ENCODE data around the gene CORIN.

The CORIN gene

DNA sequence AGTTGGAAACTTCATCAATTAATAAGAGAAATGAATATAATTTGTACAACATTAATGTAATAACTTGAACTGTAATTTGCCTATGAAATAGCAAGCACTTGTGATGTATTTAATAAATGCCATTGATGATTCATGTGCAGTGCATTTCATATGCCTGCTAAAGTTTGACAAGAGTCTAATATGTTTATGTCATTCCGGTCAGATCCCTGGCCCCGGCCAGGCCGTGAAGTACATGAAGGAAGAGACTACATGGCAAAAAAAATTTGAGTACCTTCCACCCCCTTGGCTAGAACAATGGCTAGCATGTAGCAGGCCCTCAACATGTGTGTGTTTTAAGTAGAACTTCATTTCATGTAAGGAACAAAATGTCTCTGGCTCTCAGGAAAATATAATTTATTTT lies 191.5 kb downstream of the CORIN start:
- Histone ChIP-seq H3K27ac (ENCODE audit: extremely low read depth, low read depth, low read length) (no peak overlapping the region), H3K9me3 (ENCODE audit: control insufficient read depth, insufficient read depth, low read depth, low read length) (no peaks in the 10 kb centered on the region), H3K4me1 (ENCODE audit: control insufficient read depth, insufficient read depth, low read length) (no peaks in the 10 kb centered on the region), H3K36me3 (ENCODE audit: control insufficient read depth in 2 of 2, insufficient read depth in 1 of 2, low read length in 2 of 2) (no peaks in the 10 kb centered on the region), H3K4me3 (ENCODE audit: low read depth, low read length) (no peak overlapping the region)
- CTCF ChIA-PET: no interaction called here
- POLR2A ChIA-PET: no interaction called here
- TF ChIP-seq, protein P1, sequence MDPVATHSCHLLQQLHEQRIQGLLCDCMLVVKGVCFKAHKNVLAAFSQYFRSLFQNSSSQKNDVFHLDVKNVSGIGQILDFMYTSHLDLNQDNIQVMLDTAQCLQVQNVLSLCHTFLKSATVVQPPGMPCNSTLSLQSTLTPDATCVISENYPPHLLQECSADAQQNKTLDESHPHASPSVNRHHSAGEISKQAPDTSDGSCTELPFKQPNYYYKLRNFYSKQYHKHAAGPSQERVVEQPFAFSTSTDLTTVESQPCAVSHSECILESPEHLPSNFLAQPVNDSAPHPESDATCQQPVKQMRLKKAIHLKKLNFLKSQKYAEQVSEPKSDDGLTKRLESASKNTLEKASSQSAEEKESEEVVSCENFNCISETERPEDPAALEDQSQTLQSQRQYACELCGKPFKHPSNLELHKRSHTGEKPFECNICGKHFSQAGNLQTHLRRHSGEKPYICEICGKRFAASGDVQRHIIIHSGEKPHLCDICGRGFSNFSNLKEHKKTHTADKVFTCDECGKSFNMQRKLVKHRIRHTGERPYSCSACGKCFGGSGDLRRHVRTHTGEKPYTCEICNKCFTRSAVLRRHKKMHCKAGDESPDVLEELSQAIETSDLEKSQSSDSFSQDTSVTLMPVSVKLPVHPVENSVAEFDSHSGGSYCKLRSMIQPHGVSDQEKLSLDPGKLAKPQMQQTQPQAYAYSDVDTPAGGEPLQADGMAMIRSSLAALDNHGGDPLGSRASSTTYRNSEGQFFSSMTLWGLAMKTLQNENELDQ (tag by site-specific recombination; IDR thresholded peaks at IDR 0.05; ENCODE audit: low read depth): no peak
- TF ChIP-seq, protein P2, sequence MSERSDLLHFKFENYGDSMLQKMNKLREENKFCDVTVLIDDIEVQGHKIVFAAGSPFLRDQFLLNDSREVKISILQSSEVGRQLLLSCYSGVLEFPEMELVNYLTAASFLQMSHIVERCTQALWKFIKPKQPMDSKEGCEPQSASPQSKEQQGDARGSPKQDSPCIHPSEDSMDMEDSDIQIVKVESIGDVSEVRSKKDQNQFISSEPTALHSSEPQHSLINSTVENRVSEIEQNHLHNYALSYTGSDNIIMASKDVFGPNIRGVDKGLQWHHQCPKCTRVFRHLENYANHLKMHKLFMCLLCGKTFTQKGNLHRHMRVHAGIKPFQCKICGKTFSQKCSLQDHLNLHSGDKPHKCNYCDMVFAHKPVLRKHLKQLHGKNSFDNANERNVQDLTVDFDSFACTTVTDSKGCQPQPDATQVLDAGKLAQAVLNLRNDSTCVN (tag by site-specific recombination; optimal IDR thresholded peaks at IDR 0.05): no peak

DNA sequence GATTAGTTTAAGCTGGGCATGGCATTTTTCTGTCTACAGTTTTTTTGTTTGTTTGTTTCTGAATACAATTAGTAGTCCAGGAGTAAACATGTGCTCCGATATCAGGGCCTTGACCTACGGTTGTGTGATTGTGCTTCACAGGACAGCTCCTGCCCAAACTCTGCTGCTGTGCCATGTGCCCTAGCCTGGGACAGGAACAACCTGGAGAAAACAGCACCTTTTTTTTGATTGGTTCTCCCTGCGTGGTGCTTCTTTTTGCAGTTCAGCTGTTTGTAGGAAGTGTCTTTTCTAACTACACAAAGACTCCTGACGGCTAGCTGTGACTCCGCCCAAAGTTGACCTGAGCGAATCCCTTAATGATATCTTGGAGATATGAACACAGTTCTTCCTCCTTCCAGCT lies 194.0 kb downstream of the CORIN start:
- no peaks in the 10 kb centered on the region for H3K36me3 ChIP-seq (ENCODE audit: control insufficient read depth in 2 of 2, insufficient read depth in 1 of 2, low read length in 2 of 2)
- POLR2A ChIA-PET: no interaction called here
- no peaks in the 10 kb centered on the region for H3K9me3 ChIP-seq (ENCODE audit: control insufficient read depth, insufficient read depth, low read depth, low read length)
- no peak overlapping the region for H3K4me3 ChIP-seq (ENCODE audit: low read depth, low read length)
- H3K27ac ChIP-seq (ENCODE audit: extremely low read depth, low read depth, low read length): no peak overlapping the region
- CTCF ChIA-PET: no interaction called here
- no peak for TF ChIP-seq ZNF555 (tag by site-specific recombination; conservative IDR thresholded peaks at IDR 0.05)
- TF ChIP-seq, protein P3, sequence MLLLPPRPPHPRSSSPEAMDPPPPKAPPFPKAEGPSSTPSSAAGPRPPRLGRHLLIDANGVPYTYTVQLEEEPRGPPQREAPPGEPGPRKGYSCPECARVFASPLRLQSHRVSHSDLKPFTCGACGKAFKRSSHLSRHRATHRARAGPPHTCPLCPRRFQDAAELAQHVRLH (tag by site-specific recombination; IDR thresholded peaks at IDR 0.05): no peak
- no peak for TF ChIP-seq OSR2 (tag by site-specific recombination; IDR thresholded peaks at IDR 0.05)
- TF ChIP-seq MYNN (tag by site-specific recombination; IDR thresholded peaks at IDR 0.05; ENCODE audit: borderline replicate concordance): no peak
- no peak for TF ChIP-seq PRDM1 (tag by site-specific recombination; IDR thresholded peaks at IDR 0.05)
- TF ChIP-seq GLI4 (tag by site-specific recombination; IDR thresholded peaks at IDR 0.05): no peak
- H3K4me1 ChIP-seq (ENCODE audit: control insufficient read depth, insufficient read depth, low read length): no peaks in the 10 kb centered on the region

DNA sequence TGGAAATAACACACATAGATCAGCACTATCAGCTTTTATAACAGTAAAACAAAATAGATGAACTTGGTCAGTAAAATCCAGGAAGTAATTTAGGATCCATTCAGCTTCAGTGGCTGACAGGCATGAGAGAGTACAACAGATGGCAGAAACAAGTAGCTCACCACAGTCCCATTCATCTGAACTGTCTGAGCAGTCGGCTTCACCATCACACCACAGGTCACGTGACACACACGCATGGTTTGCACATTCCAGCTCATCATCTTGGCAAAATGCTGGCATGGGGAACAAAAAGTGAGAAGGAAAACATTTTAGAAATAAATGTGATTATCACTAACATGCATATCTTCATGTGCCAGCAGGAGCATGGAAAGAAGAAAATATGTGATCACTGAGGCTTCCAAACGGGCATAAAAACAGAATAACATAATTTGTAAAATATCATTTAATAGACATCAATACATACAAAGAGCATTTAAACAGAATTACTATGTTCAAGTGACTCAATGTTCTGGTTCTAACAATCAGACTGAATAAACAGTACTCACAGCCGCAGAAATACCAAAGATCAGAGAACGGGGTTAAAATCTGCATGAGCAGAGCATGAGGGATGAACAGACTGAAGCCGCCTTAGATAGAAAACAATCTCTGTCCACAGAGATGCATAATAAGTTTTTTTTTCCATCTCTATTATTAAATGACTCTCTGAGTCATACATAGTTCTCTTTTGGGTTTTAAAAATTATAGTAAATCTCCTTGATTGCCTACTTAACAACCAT lies 194.7 kb downstream of the CORIN start:
- POLR2A ChIA-PET: no interaction called here
- Histone ChIP-seq H3K4me3 (ENCODE audit: low read depth, low read length) (no peak overlapping the region), H3K9me3 (ENCODE audit: control insufficient read depth, insufficient read depth, low read depth, low read length) (no peaks in the 10 kb centered on the region), H3K36me3 (ENCODE audit: control insufficient read depth in 2 of 2, insufficient read depth in 1 of 2, low read length in 2 of 2) (no peaks in the 10 kb centered on the region), H3K4me1 (ENCODE audit: control insufficient read depth, insufficient read depth, low read length) (no peaks in the 10 kb centered on the region), H3K27ac (ENCODE audit: extremely low read depth, low read depth, low read length) (no peak overlapping the region)
- CTCF ChIA-PET: interaction anchor here (0.7 kb wide), 1 partner anchor 843 kb away, joined by 3 read pairs; no protein-coding TSS in a partner anchor
- TF ChIP-seq FEZF1 (tag by site-specific recombination; IDR thresholded peaks at IDR 0.05) (no peak), ZNF19 (tag by site-specific recombination; IDR thresholded peaks at IDR 0.05; ENCODE audit: low read depth) (no peak)

DNA sequence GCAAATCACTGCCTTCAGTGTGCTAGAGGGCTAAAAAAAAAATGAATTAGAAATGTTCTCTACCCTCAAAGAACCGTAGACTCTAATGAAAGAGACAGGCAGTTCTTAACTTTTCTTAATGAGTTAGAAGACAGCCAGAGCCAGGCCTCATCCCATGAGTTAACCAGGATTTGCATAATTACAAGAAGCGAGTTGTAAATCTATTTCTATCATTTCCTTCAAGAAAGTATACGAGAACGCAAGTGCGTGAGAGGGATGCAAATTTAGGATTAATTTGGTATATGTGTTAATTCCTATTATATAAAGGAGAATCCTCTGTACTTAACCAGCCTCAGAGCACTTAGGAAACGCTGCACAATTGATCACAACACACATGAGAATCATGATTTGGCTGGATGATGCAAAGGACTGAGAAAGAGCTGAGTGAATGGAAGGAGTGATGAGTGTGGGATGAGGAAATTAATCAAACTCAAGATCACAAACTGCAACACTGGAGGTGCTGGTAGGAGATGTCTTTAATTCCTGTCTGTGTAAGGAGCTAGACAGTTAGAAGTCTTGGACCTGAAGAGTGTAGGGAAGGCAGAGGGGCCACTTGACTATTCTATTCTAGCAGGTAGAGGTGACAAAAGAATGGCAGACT lies 195.6 kb downstream of the CORIN start:
- CTCF ChIA-PET: interaction anchor here (0.7 kb wide), 1 partner anchor 844 kb away, joined by 3 read pairs; no protein-coding TSS in a partner anchor
- H3K36me3 ChIP-seq (ENCODE audit: control insufficient read depth in 2 of 2, insufficient read depth in 1 of 2, low read length in 2 of 2): no peaks in the 10 kb centered on the region
- H3K4me3 ChIP-seq (ENCODE audit: low read depth, low read length): no peak overlapping the region
- POLR2A ChIA-PET: no interaction called here
- no peak overlapping the region for H3K27ac ChIP-seq (ENCODE audit: extremely low read depth, low read depth, low read length)
- no peaks in the 10 kb centered on the region for H3K9me3 ChIP-seq (ENCODE audit: control insufficient read depth, insufficient read depth, low read depth, low read length)
- H3K4me1 ChIP-seq (ENCODE audit: control insufficient read depth, insufficient read depth, low read length): no peaks in the 10 kb centered on the region
- TF ChIP-seq ZNF768 (tag by site-specific recombination; IDR thresholded peaks at IDR 0.05) (no peak), ZNF596 (tag by site-specific recombination; IDR thresholded peaks at IDR 0.05) (no peak), ZNF423 (tag by site-specific recombination; IDR thresholded peaks at IDR 0.05) (no peak)
- TF ChIP-seq, protein P4, sequence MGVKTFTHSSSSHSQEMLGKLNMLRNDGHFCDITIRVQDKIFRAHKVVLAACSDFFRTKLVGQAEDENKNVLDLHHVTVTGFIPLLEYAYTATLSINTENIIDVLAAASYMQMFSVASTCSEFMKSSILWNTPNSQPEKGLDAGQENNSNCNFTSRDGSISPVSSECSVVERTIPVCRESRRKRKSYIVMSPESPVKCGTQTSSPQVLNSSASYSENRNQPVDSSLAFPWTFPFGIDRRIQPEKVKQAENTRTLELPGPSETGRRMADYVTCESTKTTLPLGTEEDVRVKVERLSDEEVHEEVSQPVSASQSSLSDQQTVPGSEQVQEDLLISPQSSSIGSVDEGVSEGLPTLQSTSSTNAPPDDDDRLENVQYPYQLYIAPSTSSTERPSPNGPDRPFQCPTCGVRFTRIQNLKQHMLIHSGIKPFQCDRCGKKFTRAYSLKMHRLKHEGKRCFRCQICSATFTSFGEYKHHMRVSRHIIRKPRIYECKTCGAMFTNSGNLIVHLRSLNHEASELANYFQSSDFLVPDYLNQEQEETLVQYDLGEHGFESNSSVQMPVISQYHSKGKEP (tag by site-specific recombination; IDR thresholded peaks at IDR 0.05): no peak
- TF ChIP-seq, protein P5, sequence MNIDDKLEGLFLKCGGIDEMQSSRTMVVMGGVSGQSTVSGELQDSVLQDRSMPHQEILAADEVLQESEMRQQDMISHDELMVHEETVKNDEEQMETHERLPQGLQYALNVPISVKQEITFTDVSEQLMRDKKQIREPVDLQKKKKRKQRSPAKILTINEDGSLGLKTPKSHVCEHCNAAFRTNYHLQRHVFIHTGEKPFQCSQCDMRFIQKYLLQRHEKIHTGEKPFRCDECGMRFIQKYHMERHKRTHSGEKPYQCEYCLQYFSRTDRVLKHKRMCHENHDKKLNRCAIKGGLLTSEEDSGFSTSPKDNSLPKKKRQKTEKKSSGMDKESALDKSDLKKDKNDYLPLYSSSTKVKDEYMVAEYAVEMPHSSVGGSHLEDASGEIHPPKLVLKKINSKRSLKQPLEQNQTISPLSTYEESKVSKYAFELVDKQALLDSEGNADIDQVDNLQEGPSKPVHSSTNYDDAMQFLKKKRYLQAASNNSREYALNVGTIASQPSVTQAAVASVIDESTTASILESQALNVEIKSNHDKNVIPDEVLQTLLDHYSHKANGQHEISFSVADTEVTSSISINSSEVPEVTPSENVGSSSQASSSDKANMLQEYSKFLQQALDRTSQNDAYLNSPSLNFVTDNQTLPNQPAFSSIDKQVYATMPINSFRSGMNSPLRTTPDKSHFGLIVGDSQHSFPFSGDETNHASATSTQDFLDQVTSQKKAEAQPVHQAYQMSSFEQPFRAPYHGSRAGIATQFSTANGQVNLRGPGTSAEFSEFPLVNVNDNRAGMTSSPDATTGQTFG (tag by site-specific recombination; IDR thresholded peaks at IDR 0.05; ENCODE audit: borderline replicate concordance): no peak
